Suppressor macrophage (primary cell): ENCODE data around the gene PDE11A.
"Not testable (repeated sequence)": the region's sequence is repeated elsewhere in the genome, so short reads cannot be mapped to it uniquely, and the experiment has no call there.

Experiments
- DNase-seq, 4 experiments: peaks; one replicate each; pipeline ENCODE4 v3.0.0-alpha.2; 2020 to 2022

The PDE11A gene

DNA sequence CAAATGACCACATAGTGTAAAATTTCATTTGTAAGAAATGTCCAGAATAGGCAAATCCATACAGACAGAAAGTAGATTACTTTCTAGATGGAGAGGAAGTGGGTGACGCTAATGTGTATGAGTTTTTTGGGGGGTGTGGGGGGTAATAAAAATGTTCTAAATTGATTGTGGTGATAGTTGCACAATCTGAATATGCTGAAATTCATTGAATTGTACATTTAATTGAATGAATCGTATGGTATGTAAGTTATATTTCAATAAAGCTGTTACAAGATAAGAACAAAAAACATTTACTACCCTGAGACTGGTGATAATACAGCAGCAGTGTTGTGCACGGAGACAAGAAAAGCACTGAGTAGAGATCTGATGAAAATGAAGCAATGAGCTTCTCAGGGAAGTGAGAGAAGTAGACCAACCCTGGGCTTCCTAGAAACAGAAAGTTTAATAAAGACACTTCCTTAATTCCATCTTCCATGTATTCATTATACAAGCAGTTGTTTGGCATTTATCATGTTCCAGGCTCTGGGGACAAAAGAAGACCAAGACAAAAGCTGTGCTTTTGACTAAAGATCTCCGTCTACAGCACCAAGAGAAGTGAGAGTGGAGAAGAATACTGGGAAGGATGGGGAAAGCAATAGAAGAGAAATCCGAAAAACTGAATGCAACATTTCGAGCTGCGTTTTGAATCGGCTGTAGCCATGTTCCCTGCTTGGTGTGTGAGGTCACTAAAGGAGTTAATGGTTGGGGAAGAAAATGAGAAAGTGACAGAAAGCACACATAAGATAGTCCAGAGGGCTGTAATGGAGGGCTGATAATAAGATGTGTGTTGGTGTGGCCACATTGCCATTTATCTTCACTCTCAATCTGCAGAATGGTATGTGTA is 1.8 kb upstream of the PDE11A start:
- DNase-seq: peak in 2 of 4 experiments; percentile 3 to 29

DNA sequence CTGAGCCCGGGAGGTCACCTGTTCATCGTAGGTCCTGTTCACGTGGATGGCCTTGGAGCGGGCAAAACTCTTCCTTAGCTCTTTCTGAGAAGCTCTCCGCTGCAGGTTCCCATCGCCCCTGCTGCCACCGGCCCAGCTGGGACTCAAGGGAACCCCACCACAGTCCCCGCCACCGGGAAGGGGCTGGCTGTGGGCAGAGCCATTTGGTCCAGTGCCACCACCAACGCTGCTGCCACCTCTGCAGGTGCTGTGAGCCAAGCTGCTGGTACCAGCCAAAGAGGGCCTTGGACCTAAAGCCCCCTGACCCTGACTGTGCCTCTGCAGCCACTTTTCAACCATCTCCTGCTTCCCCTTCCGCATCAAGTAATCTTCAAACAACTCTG is 586 bp downstream of the PDE11A start:
- no peak for DNase-seq

DNA sequence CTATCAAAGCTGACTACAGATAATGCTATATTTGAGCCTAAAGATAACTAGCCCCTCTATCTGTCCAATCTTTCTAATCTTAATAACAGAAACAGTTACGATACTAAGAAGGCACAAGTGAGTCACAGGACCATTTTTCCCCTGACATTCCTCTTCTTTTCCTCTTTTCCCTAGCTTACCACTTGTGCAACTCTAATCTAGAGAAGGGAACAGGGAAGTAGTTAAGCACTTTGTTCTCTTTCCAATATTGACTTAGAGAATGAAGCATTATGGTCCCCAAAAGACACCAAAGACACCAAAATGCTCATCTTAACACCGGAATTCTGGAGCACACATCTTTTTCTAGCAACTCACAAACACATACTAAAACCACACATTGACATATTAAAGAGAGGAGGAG is 1.8 kb downstream of the PDE11A start:
- no peak for DNase-seq

DNA sequence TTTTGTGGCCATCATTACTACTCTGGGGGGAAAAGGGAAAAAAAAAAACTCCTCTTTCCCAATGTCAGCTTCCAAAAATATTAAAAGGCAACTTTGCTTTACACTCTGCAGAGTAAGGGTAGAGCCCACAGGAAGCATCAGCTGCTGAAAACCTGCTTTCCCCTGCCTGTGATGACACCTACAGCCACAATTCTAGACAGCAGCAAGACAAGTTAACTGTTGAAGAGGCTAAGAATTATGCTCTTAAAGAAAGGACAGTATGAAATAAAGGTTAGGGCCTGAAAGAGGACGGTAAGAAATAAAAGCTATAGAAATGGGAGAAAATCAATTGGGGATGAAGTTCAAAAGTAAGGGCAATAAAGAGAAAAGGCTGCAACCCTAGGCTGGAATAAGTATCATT is 3.0 kb downstream of the PDE11A start:
- no peak for DNase-seq

DNA sequence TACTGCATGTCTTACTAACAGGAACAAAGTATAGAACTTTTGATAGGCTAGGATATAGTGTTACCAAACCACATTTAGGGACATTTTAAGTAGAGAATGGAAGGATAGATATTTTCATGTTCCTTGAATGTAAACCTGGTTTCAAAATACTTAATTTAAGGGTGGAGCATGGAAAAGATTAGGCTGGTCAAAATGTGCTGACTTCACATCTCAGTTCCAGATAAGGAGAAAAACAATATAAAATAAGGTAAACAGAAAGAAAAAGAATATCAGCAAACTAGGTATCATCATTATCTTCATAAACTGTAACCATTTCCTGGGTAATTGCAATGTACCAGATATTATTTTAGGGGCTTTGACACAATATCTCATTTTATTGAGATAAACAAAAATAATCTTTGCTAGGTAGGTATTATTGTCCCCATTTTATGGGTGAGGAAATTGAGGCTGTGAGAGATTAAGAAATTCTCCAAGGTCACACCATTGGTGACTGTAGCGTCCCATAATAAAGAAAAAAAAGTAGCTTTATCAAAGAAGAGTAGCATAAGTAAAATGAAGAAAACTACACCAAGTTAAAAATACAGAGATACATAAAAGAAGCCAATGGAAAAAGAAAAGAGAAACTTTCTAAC is 3.6 kb downstream of the PDE11A start:
- no peak for DNase-seq

DNA sequence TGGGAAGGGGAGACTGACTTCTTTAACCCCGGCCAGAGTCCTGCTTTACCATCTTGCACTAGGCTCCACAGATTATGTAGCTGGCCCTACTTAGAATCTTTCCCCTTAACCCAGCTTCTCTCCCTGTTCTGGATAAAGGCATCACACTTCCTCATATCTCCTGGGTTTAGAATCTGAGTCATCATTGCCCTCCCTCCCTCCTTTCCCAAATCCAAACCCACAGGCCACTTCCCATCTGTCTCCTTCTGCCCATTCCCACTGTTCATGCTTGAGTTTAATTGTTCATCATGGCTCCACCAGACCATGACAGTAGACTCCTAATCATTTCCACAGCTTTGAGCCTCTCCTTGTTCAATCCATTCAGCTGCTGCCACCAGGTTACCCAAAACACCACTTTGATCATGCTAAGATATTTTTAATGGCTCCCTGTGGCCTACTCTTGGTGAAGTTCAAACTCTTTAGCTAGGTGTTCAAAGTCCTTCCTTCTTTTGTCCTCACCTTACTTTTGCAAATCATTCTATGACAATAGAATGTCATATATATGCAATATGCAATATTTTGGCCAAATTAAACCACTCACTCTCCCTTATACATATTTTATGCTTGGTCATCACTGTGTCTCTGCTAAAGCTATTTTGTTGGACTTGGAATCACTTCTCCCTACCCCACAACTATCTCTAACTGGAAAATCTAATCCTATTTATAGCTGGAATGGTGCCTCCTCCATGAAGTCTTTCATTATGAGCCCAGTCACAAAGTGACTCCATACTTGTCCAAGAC is 5.5 kb downstream of the PDE11A start:
- no peak for DNase-seq

DNA sequence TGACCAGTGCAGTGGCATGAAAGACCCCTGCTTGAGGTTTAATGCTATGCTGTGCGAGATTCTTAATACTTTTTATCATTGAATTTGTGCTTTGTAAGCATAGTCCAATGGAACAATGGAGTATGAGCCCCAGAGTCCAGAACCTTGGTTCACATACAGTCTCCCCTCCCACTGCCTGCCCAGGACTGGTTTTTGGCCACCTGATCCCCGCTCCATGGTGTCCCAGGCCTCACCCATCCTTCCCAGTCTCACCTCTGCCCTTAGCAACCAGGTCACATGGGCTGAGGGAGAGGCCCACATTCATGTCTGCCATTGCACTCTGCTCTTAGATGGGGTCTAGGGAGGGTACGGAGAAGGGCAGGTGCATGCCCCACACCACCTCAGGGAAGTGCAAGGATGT is 6.3 kb downstream of the PDE11A start:
- DNase-seq: no peak

DNA sequence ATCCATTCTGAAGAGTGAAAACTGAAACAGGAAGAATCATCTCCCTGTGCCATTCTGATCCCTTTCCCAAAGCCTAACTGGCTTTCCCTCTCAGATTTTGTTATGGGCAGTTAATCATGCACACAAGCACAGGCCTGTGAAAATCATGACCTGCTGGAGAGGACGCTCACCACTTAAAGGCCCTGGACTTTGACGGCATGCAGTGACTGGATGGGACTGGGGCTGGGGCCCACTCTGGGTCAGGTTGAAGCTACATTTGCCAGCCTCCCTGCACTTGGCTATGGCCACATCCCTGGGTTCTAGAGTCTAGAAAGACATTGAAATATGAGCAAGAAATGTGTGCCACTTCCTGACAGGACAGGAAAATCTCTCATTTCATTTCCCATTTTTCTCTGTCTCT is 12.9 kb downstream of the PDE11A start:
- no peak for DNase-seq

DNA sequence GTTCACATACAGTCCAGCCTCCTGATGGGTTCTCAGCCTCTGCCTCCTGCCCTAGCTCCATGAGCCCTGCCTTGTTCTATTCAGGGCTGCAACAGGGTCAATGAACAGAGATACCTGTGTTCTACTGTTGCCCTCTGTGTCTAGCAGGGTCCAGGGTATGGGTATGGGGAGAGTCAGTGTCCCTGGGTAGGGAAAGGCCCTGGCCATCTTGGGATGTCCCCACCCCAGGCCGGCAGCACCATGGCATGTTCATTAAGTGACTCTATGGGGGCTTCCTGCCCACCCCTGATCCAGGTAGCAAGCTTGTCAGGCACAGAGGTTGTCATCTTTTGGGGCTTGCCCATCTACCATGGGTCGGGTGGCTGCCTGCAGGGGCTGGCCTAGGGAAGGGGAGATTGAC is 13.5 kb downstream of the PDE11A start:
- DNase-seq: no peak

DNA sequence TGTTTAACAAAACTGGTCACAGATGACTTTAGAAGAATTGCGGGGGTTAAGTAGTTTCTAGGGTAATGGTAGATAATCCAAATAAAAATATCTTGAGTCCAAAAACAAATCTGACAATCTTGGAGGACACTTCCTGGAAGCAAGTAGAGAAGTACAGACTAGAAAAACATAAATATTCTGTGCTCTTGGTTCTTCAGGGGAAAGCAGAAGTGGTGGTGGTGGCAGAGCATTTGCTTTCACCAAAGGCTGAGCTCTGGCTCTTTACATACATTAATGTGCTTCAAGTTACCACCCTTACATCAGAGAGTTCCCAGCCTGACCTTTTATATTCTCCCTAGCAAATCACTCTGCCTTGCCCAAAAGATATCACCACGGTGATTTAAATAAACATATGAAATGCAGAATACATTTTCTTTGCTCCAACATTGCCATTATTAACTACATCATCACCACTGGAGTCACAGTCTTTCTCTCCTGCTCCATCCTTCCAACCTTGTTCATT is 15.3 kb downstream of the PDE11A start:
- DNase-seq: no peak

DNA sequence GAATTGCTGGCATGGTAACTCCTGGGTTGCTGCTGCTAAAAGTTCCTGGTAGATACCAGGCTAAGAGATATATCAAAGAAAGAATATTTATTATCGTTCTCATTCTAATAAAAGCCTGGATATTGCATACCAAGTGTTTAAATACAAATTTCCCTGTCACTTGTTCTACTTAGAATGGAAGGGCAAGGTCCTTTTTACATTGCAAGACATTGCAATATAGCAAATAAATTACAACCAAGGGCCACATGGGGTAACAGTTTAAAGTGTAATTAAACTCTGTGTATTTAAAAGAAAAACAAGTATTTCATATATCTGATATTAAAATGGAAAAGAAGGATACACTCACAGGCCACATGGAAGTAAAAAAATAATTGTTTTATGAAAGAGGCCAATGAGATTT is 16.2 kb downstream of the PDE11A start:
- DNase-seq: no peak

DNA sequence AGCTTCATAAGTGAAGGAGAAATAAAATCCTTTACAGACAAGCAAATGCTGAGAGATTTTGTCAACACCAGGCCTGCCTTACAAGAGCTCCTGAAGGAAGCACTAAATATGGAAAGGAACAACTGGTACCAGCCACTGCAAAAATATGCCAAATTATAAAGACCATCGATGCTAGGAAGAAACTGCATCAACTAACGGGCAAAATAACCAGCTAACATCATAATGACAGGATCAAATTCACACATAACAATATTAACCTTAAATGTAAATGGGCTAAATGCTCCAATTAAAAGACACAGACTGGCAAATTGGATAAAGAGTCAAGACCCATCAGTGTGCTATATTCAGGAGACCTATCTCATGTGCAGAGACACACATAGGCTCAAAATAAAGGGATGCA is 21.3 kb downstream of the PDE11A start:
- not testable (repeated sequence) for DNase-seq

DNA sequence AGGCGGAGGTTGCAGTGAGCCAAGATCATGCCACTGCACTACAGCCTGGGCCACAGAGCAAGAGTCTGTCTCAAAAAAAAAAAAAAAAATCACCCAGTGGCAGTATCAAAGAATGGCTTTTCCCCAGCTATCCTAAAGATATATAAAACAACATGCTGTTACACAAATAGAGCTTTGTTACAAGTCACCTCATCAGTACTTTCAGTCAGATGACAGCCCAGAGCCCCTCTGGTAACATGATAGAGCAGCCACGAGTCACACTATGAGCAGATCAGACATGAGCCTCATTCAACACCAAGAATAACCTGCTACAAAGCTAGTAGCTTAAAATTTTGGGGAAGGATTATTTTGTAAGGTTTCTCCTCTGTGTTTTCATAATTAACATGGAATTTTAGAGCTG is 25.2 kb downstream of the PDE11A start:
- DNase-seq: no peak

DNA sequence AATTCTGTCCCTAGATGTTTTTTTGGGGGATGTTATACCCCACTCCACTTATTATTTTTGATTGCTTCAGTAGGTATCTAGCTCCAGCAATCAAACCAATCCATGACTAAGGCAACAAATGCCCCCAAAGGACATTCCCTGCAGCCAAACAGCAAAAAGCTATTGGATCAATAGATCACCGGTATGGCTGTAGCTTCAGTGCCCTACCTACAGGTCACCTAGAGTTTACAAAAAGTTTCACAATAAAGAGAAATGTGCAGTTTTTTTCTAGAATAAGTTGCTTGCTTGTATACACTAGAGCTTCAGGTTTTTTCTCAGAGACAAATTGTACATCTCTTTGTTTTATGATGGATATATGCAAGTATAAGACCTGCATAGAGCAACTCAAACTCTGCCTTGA is 27.7 kb downstream of the PDE11A start:
- no peak for DNase-seq

DNA sequence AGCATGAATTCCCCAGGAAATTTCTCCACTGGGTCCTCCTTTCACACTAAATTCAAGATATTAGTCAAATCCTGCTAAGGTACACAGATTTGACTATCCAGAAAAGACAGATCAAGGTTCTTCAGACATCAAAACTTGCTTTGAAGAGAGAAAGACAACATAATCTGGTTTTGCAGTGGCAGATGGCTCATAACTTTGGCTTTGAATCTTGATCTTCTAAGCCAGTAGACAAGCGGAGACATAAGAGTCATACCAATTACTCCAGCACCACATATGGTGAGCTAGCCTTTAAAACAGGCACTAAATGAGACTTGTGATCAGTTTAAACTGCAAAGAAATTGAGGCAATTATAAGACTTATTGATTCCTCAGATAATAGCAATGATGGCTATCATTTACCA is 29.3 kb downstream of the PDE11A start:
- no peak for DNase-seq

DNA sequence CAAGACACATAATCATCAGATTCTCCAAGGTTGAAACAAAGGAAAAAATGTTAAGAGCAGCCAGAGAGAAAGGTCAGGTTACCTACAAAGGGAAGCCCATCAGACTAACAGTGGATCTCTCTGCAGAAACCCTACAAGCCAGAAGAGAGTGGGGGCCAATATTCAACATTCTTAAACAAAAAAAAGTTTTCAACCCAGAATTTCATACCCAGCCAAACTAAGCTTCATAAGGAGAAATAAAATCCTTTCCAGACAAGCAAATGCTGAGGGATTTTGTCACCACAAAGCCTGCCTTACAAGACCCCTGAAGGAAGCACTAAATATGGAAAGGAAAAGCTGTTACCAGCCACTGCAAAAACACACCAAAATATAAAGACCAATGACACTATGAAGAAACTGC is 39.0 kb downstream of the PDE11A start:
- DNase-seq: not testable (repeated sequence)

DNA sequence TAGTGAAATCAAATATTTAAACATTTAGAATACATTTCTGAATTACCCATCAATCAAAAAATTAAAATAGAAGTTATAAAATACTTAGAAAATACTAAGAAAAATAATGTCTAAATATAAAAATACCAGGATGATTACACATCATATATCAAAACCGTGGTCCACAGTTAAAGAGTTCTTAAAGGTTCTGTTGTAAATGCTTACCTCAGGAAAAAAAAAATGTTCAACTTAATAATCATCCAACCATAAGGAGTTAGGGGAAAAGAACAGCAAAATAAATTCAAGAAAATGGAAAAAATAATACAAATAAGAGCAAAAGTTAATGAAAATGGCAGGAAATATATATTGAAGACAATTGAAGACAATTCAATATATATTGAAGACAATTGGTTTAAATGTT is 43.2 kb downstream of the PDE11A start:
- no peak for DNase-seq

DNA sequence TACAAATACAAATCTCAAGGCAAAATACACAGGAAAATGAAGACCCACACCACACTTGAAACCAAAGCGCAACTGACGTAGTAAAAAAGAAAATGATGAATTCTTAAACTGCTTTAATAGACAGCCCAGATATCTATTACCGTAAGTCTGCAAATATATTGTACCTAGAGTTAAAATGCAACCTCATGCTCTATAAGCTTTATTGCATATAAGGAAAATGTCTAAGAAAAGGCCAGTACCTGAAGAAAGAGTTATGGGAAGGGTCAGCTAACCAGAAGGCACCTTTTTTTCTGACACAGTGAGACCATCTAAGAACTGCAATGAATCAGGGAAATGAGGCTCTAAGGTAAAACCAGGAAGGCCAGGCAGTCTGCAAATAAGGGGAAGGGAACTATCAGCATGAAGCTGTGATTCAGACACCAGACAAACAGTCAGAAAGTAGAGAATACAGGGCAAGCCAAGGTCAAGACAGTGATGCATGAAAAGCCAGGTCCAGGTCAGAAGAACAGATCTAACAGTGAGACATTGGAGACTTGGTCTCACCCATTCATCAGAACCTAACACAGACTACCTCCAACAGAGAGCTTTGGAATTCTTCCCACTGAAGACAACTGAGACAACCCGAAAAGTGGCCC is 46.9 kb downstream of the PDE11A start:
- no peak for DNase-seq

DNA sequence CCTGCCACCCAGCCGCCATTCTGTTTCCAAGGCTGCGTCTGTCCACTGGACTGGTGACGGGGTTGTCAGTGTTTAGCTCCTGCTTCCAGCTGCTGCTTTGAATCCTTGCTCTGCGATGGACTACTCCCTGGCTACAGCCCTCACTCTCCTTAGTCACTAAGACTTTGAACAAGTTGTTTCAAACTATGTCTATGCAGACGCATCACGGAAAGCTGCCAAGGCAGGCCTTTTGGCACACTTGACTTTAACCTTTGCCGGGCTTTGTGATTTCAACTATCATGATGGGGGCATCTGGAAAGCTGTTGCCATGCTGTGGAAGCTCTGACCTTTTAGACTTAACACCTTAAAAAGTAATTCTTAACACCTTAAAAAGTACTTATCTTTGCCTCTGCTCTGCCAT is 54.4 kb downstream of the PDE11A start:
- no peak for DNase-seq

DNA sequence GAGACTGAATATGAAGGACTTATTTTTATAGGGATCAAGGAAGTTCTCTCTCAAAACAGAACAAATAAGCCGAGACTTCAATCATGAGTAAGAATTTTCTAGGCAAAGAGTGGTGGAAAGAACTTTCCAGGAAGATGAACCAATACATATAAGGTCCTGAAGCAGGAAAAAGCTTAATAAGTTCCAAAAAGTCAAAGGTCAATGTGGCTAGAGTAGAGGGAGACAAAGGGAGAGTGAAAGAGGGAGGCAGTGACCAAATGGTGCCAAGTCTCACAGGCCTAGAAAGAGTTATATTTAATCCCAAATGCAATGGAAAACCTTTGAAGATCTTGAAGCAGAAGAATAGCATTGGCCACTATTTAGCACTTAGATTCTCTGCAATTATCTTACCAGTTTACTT is 56.0 kb downstream of the PDE11A start:
- no peak for DNase-seq

DNA sequence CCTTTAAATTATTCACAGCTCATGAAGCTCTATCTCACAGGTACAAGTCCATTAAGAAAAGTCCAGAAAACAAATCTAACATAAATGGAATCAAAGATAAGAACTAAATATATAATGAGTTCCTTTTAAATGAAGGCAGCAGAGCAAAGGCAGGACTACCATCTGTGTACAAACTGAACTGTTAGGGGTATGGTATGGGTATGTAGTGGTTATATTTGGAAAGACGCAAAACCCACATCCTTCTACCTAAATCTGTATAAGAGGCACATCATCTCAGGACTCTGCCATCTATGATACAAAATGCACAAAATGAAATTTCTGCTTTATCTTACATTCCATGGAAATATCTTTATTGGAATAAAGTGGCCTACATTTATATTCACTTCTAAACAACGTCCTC is 59.9 kb downstream of the PDE11A start:
- DNase-seq: no peak

DNA sequence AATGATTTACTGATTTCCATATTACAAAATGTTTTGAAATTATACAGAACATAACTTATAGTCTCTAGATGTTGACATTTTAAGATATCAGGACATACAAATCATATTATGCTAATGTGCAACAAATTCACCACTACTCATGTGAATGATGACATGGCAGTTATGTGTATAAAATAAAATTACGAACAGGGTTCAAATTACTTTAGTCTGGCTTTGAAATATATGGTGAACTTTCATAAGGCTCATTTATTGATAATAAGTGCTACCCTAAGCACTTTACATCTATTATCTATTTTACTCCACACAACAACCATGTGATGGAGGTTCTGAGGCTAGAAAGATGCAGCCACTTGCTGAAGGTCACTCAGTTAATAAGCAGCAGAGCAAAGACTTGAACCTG is 62.8 kb downstream of the PDE11A start:
- DNase-seq: no peak
